GM12878 (cell line): ENCODE measurements around the gene AKT1. TPM values are rescaled to one million over a fixed set of nuclear protein-coding genes. Genes with fewer than 3 reads are reported as not detected.

ENCODE experiments used
- E2F4 ChIP-seq: IDR thresholded peaks from 2 replicates; pipeline ENCODE4 v1.6.1; 2012; ENCODE audit warnings: low read depth, low read length, improper control_type of control experiment
- HCFC1 ChIP-seq: fragments of 150-350 bp; IDR thresholded peaks from 2 replicates; pipeline ENCODE4 v1.6.1; 2014; ENCODE audit warnings: low read length
- MLLT1 ChIP-seq: fragments of 450-650 bp; IDR thresholded peaks from 2 replicates; pipeline ENCODE4 v1.6.1; 2016; ENCODE audit warnings: mild to moderate bottlenecking
- polyA plus RNA-seq, 11 experiments: library from polyadenylated mRNA; depleted of rRNA in 4 of 11; unstranded in 6 of 11; stranded (reverse) in 5 of 11; fragments of >200 nt; fragmentation: Nextera tagmentation in 4 of 11; fragmentation: Illumina TruSeq in 1 of 11; extraction: Ambion mirVana in 4 of 11; extraction: Trizol in 1 of 11; gene quantifications; 1 replicate in 1 of 11; 2 replicates in 10 of 11; pipeline versions ENCODE4 v1.2.1 to v1.2.3, GENCODE V29; 2011 to 2016; ENCODE audit warnings: inconsistent platforms in 2 of 11, missing spikeins in 2 of 11, low read depth in 1 of 11
- total RNA-seq, 4 experiments: library from RNA; depleted of rRNA in 3 of 4; stranded (reverse); fragments of >200 nt in 3 of 4; fragmentation: Illumina TruSeq in 1 of 4; extraction: Trizol in 1 of 4; gene quantifications; 2 replicates each; pipeline versions ENCODE4 v1.2.1 to v1.2.3, GENCODE V29; 2013 to 2021
- TF ChIP-seq, protein P1 (sequence below): fragments of 450-650 bp; IDR thresholded peaks from 2 replicates; pipeline ENCODE4 v1.6.1; 2016; ENCODE audit warnings: mild to moderate bottlenecking
- TF ChIP-seq, protein P2 (sequence below): fragments of 450-650 bp; IDR thresholded peaks from 2 replicates; pipeline ENCODE4 v1.6.1; 2017; ENCODE audit warnings: mild to moderate bottlenecking

The AKT1 gene
- total and polyA plus RNA-seq, 10 of the 15 experiments (the other 5 are each of a cell fraction or from before 2014, with no cell fraction given) = 0.63 to 110 (median 58.9) TPM

GRCh38 chr14:104755621-104756020 lies 39.9 kb downstream of the AKT1 start (continued):
- TF ChIP-seq E2F4 (no peak), HCFC1 (no peak), MLLT1 (no peak)
- TF ChIP-seq, protein P1, sequence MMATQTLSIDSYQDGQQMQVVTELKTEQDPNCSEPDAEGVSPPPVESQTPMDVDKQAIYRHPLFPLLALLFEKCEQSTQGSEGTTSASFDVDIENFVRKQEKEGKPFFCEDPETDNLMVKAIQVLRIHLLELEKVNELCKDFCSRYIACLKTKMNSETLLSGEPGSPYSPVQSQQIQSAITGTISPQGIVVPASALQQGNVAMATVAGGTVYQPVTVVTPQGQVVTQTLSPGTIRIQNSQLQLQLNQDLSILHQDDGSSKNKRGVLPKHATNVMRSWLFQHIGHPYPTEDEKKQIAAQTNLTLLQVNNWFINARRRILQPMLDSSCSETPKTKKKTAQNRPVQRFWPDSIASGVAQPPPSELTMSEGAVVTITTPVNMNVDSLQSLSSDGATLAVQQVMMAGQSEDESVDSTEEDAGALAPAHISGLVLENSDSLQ = no peak
- TF ChIP-seq, protein P2, sequence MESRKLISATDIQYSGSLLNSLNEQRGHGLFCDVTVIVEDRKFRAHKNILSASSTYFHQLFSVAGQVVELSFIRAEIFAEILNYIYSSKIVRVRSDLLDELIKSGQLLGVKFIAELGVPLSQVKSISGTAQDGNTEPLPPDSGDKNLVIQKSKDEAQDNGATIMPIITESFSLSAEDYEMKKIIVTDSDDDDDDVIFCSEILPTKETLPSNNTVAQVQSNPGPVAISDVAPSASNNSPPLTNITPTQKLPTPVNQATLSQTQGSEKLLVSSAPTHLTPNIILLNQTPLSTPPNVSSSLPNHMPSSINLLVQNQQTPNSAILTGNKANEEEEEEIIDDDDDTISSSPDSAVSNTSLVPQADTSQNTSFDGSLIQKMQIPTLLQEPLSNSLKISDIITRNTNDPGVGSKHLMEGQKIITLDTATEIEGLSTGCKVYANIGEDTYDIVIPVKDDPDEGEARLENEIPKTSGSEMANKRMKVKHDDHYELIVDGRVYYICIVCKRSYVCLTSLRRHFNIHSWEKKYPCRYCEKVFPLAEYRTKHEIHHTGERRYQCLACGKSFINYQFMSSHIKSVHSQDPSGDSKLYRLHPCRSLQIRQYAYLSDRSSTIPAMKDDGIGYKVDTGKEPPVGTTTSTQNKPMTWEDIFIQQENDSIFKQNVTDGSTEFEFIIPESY = no peak
